Lung (tissue), 13 donors: Measurements from ENCODE around the gene GATC. TPM values are rescaled to one million over a fixed set of nuclear protein-coding genes. Genes with fewer than 3 reads are reported as not detected.

Source experiments
- ATAC-seq: fragments of 200-7000 bp; cut with Tn5 transposase; one replicate; pipeline ENCODE4 v1.9.1; 2020; ENCODE audit warnings: moderate number of reproducible peaks; ENCODE audit not compliant: insufficient read depth, low FRiP score
- DNase-seq, 3 donors: peaks; one replicate each; pipeline ENCODE4 v3.0.0-alpha.2; 2013 to 2017
- H3K27ac ChIP-seq, 2 donors: one replicate each; pipeline ENCODE4 v1.5.1; 2013; ENCODE audit warnings: mild to moderate bottlenecking in 2 of 2, moderate library complexity in 2 of 2, control low read depth in 1 of 2, inconsistent platforms in 1 of 2, low read depth in 1 of 2, low read length in 1 of 2
- H3K27me3 ChIP-seq, 3 donors: one replicate each; pipeline ENCODE4 v1.5.1; 2013; ENCODE audit warnings: low read length in 2 of 3; ENCODE audit not compliant: control insufficient read depth in 3 of 3, insufficient read depth in 3 of 3
- H3K36me3 ChIP-seq, 4 donors: one replicate each; pipeline ENCODE4 v1.5.1; 2013; ENCODE audit warnings: low read length in 4 of 4, mild to moderate bottlenecking in 1 of 4, moderate library complexity in 1 of 4; ENCODE audit not compliant: control insufficient read depth in 4 of 4, insufficient read depth in 4 of 4
- H3K4me1 ChIP-seq, 5 donors: one replicate each; pipeline ENCODE4 v1.5.1; 2013; ENCODE audit warnings: low read length in 5 of 5, mild to moderate bottlenecking in 2 of 5, moderate library complexity in 1 of 5; ENCODE audit not compliant: control insufficient read depth in 5 of 5, insufficient read depth in 5 of 5
- H3K4me3 ChIP-seq: one replicate; pipeline ENCODE4 v1.5.1; 2013; ENCODE audit warnings: mild to moderate bottlenecking, control low read depth, moderate library complexity
- H3K9ac ChIP-seq, 2 donors: one replicate each; pipeline ENCODE4 v1.5.1; 2013; ENCODE audit warnings: low read length in 2 of 2, control low read depth in 1 of 2; ENCODE audit not compliant: insufficient read depth in 1 of 2
- H3K9me3 ChIP-seq, 4 donors: one replicate each; pipeline ENCODE4 v1.5.1; 2013; ENCODE audit warnings: low read length in 3 of 4, mild to moderate bottlenecking in 1 of 4, moderate library complexity in 1 of 4; ENCODE audit not compliant: control insufficient read depth in 4 of 4, insufficient read depth in 3 of 4
- WGBS, 2 donors: extraction: QIAGEN DNeasy Blood & Tissue Kit; methylation state at CpG; one replicate each; pipeline ENCODE4 v1.1.7; 2013; 5-methylcytosine and 5-hydroxymethylcytosine counted together
- polyA plus RNA-seq, 2 donors: library from polyadenylated mRNA; stranded (reverse); fragments of 200-250 nt; gene quantifications; one replicate each; pipeline ENCODE4 v1.2.1, GENCODE V29; 2013
- small RNA-seq: library from RNA; depleted of rRNA; stranded (forward); fragments of <200 nt; gene quantifications from one replicate; pipeline ENCODE3, GENCODE V24; 2014; ENCODE audit warnings: low replicate concordance
- total RNA-seq, 2 donors: library from RNA; depleted of rRNA in 1 of 2; stranded (reverse); fragments of >200 nt in 1 of 2; gene quantifications; one replicate each; pipeline ENCODE4 v1.2.1, GENCODE V29; 2014 to 2021
- TF ChIP-seq, protein P1 (sequence below): IDR thresholded peaks from 2 replicates; pipeline ENCODE4 v1.5.1; 2012; ENCODE audit warnings: mild to moderate bottlenecking; ENCODE audit errors: control extremely low read depth, extremely low read depth
- donor health status: control.
- donor health status: control.
- donor health status: Bipolar disorder and iron deficiency.
- donor health status: healthy.
- donor health status: DM: yes; HTN: yes; CAD: no.

GATC gene
- total and polyA plus RNA-seq, 4 donors: 10.6 to 27.6 (median 19.3) TPM

DNA sequence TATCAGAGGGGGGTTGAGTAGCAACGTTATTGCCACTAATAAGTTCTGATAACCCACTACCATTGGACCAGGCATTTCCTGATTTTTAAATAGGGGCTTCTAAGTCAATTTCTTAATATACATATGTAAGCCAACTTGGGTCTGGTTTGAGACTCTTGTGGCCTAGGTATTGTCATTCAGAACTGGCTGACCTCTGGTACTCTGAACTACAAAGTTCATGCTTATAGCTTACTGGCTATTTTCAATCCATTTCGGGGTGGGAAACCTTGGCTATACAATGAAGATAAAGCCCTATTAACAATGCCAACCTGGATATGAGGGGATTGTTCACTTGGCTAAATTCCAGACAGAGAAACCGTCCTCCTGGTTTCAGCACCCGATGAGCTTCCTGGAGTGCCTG is 58.3 kb downstream of the GATC start:
- Histone ChIP-seq H3K27ac (no peak overlapping the region), H3K9me3 (no peaks in the 10 kb centered on the region), H3K36me3 (peaks cover 13 to 27% (median 19%) of the 10 kb centered on the region in 4 donors), H3K4me3 (no peak overlapping the region), H3K27me3 (no peaks in the 10 kb centered on the region), H3K4me1 (peaks cover 0 to 6% (median 0%) of the 10 kb centered on the region in 5 donors), H3K9ac (no peak overlapping the region)
- TF ChIP-seq, protein P1, sequence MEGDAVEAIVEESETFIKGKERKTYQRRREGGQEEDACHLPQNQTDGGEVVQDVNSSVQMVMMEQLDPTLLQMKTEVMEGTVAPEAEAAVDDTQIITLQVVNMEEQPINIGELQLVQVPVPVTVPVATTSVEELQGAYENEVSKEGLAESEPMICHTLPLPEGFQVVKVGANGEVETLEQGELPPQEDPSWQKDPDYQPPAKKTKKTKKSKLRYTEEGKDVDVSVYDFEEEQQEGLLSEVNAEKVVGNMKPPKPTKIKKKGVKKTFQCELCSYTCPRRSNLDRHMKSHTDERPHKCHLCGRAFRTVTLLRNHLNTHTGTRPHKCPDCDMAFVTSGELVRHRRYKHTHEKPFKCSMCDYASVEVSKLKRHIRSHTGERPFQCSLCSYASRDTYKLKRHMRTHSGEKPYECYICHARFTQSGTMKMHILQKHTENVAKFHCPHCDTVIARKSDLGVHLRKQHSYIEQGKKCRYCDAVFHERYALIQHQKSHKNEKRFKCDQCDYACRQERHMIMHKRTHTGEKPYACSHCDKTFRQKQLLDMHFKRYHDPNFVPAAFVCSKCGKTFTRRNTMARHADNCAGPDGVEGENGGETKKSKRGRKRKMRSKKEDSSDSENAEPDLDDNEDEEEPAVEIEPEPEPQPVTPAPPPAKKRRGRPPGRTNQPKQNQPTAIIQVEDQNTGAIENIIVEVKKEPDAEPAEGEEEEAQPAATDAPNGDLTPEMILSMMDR: no peak
- no peak for DNase-seq
- ATAC-seq: no peak
- WGBS, 2 donors: 84 to 88% methylated on average over 4 of the region's 4 CpGs

DNA sequence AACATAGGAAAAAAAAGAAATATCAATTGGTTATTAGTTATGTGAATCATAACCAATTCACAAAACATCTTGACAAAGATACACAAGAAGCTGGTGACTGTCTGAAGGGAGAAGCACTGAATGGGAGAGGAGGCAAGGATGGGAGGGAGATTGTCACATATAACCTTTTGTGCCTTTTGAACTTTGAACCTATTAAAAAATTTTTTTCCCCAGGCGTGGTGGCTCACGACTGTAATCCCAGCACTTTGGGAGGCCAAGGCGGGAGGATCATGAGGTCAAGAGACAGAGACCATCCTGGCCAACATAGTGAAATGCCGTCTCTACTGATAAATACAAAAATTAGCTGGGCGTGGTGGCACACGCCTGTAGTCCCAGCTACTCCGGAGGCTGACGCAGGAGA is 62.3 kb downstream of the GATC start:
- DNase-seq (no peak), ATAC-seq (no peak)
- H3K27me3 ChIP-seq: no peaks in the 10 kb centered on the region
- no peak overlapping the region for H3K9ac ChIP-seq
- peaks cover 6 to 28% (median 19%) of the 10 kb centered on the region in 4 donors for H3K36me3 ChIP-seq
- no peak overlapping the region for H3K27ac ChIP-seq
- 97% methylated on average over 8 of the region's 8 CpGs for WGBS, 2 donors
- no peaks in the 10 kb centered on the region for H3K9me3 ChIP-seq
- TF ChIP-seq, protein P1: no peak
- no peaks in the 10 kb centered on the region for H3K4me1 ChIP-seq
- H3K4me3 ChIP-seq: no peak overlapping the region

Small RNA genes lying within 50 kb of the gene (small RNA-seq; reads per million reads assigned to genes)
- gene RF00019: not detected

Other genes starting within 250 kb of the GATC start
- 1,000 to 10,000 TPM; 1,492 to 1,979 TPM for gene RPLP0, start 245.3 kb upstream of the GATC start, total RNA-seq
- 1,000 to 10,000 TPM; 2,934 to 3,190 TPM for gene RPLP0, start 245.3 kb upstream of the GATC start, polyA plus RNA-seq
- gene PXN, start 180.7 kb upstream of the GATC start, total RNA-seq: 100 to 1,000 TPM in 1 of 2 donors, 10 to 100 TPM in 1; 81.1 to 117 TPM
- 10 to 100 TPM; 81.3 to 100.0 TPM for gene PXN, start 180.7 kb upstream of the GATC start, polyA plus RNA-seq
- over 10,000 TPM in 1 of 2 donors, under 1 TPM in 1; under 0.01 to 10,045 TPM for gene RNU4-2, start 154.5 kb upstream of the GATC start, total RNA-seq
- not detected for gene RNU4-2, start 154.5 kb upstream of the GATC start, polyA plus RNA-seq
- 1,000 to 10,000 TPM in 1 of 2 donors, under 1 TPM in 1; under 0.01 to 2,200 TPM for gene RNU4-1, start 153.2 kb upstream of the GATC start, total RNA-seq
- not detected for gene RNU4-1, start 153.2 kb upstream of the GATC start, polyA plus RNA-seq
- 1 to 10 TPM; 1.2 to 5.9 TPM for gene SIRT4, start 144.1 kb upstream of the GATC start, total RNA-seq
- gene SIRT4, start 144.1 kb upstream of the GATC start, polyA plus RNA-seq: 1 to 10 TPM in 1 of 2 donors, under 1 TPM in 1; 0.95 to 2.2 TPM
- 10 to 100 TPM in 1 of 2 donors, 1 to 10 TPM in 1; 6.5 to 33.9 TPM for gene PLA2G1B, start 118.7 kb upstream of the GATC start, total RNA-seq
- 100 to 1,000 TPM in 1 of 2 donors, 10 to 100 TPM in 1; 24.4 to 193 TPM for gene PLA2G1B, start 118.7 kb upstream of the GATC start, polyA plus RNA-seq
- gene MSI1, start 77.3 kb upstream of the GATC start, total RNA-seq: 1 to 10 TPM in 1 of 2 donors, under 1 TPM in 1; 0.95 to 3.5 TPM
- gene MSI1, start 77.3 kb upstream of the GATC start, polyA plus RNA-seq: under 1 TPM; 0.18 to 0.22 TPM
- 100 to 1,000 TPM; 211 to 370 TPM for gene COX6A1, start 8.3 kb upstream of the GATC start, total RNA-seq
- gene COX6A1, start 8.3 kb upstream of the GATC start, polyA plus RNA-seq: 1,000 to 10,000 TPM in 1 of 2 donors, 100 to 1,000 TPM in 1; 679 to 1,397 TPM
- 10 to 100 TPM in 1 of 2 donors, 1 to 10 TPM in 1; 9.6 to 16.9 TPM for gene TRIAP1, start 60 bp upstream of the GATC start, total RNA-seq
- 10 to 100 TPM; 28.7 to 32.9 TPM for gene TRIAP1, start 60 bp upstream of the GATC start, polyA plus RNA-seq
- 100 to 1,000 TPM in 1 of 2 donors, 10 to 100 TPM in 1; 100.0 to 128 TPM for gene SRSF9, start 23.3 kb downstream of the GATC start, total RNA-seq
- 100 to 1,000 TPM in 1 of 2 donors, 10 to 100 TPM in 1; 76.6 to 127 TPM for gene SRSF9, start 23.3 kb downstream of the GATC start, polyA plus RNA-seq
- gene DYNLL1, start 49.7 kb downstream of the GATC start, total RNA-seq: 100 to 1,000 TPM; 210 to 308 TPM
- 100 to 1,000 TPM; 328 to 360 TPM for gene DYNLL1, start 49.7 kb downstream of the GATC start, polyA plus RNA-seq
- 10 to 100 TPM; 25.1 to 28.4 TPM for gene COQ5, start 82.7 kb downstream of the GATC start, total RNA-seq
- 10 to 100 TPM; 21.1 to 23.7 TPM for gene COQ5, start 82.7 kb downstream of the GATC start, polyA plus RNA-seq
- gene RNF10, start 87.9 kb downstream of the GATC start, total RNA-seq: 100 to 1,000 TPM; 150 to 207 TPM
- 100 to 1,000 TPM; 112 to 199 TPM for gene RNF10, start 87.9 kb downstream of the GATC start, polyA plus RNA-seq
- 10 to 100 TPM; 22.1 to 42.0 TPM for gene POP5, start 135.0 kb downstream of the GATC start, total RNA-seq
- gene POP5, start 135.0 kb downstream of the GATC start, polyA plus RNA-seq: 10 to 100 TPM; 36.6 to 62.1 TPM
- gene CABP1, start 194.2 kb downstream of the GATC start, total RNA-seq: under 1 TPM; 0.58 to 0.63 TPM
- under 1 TPM; 0.13 to 0.37 TPM for gene CABP1, start 194.2 kb downstream of the GATC start, polyA plus RNA-seq
- 100 to 1,000 TPM in 1 of 2 donors, 10 to 100 TPM in 1; 56.8 to 161 TPM for gene MLEC, start 240.7 kb downstream of the GATC start, total RNA-seq
- 10 to 100 TPM; 34.1 to 50.6 TPM for gene MLEC, start 240.7 kb downstream of the GATC start, polyA plus RNA-seq